Inferior parietal cortex (tissue), 1 donor: ENCODE data around the gene TAS2R3.

Source experiments
- DNase-seq: peaks from one replicate; pipeline ENCODE4 v3.0.0-alpha.2; 2016; ENCODE audit errors: extremely low spot score

The TAS2R3 gene

GRCh38 chr7:141785706-141786552 is 22.0 kb downstream of the TAS2R3 start:
- peak; percentile 83 for DNase-seq

GRCh38 chr7:141788296-141788695 is 24.4 kb downstream of the TAS2R3 start:
- no peak for DNase-seq

GRCh38 chr7:141789917-141790316 is 26.0 kb downstream of the TAS2R3 start, which contains the start of gene TAS2R5:
Gene TAS2R5 (plus strand): TSS chr7:141790217. CDS start chr7:141790362, 145 bp downstream.
- DNase-seq: no peak

- DNase-seq: no peak
These were observed 28.6 kb downstream of the TAS2R3 start for GRCh38 chr7:141792526-141792925.
